Esophagus muscularis mucosa (tissue), 4 donors: Measurements from ENCODE around the gene SH3PXD2A.

ENCODE experiments used
- EP300 ChIP-seq: sonication (generic); formaldehyde crosslinking; IDR thresholded peaks from one replicate; pipeline ENCODE4 v1.6.1; 2017; ENCODE audit warnings: antibody characterized with exemption
- POLR2A ChIP-seq: fragments of 450-650 bp; IDR thresholded peaks from one replicate; pipeline ENCODE4 v1.6.1; 2017; ENCODE audit warnings: antibody characterized with exemption, moderate library complexity, mild to moderate bottlenecking, low read depth
- POLR2AphosphoS5 ChIP-seq, 2 donors: sonication (generic); formaldehyde crosslinking; IDR thresholded peaks; one replicate each; pipeline ENCODE4 v1.6.1; 2017; ENCODE audit warnings: antibody characterized with exemption in 2 of 2
- TF ChIP-seq, protein P1 (sequence below), 3 experiments: fragments of 200-600 bp in 2 of 3; fragments of 450-650 bp in 1 of 3; sonication (generic) in 2 of 3; IDR thresholded peaks; one replicate each; pipeline ENCODE4 v1.5.1; 2017 to 2019; ENCODE audit warnings: antibody characterized with exemption in 3 of 3, mild to moderate bottlenecking in 2 of 3, moderate library complexity in 1 of 3

- TF ChIP-seq, protein P1, sequence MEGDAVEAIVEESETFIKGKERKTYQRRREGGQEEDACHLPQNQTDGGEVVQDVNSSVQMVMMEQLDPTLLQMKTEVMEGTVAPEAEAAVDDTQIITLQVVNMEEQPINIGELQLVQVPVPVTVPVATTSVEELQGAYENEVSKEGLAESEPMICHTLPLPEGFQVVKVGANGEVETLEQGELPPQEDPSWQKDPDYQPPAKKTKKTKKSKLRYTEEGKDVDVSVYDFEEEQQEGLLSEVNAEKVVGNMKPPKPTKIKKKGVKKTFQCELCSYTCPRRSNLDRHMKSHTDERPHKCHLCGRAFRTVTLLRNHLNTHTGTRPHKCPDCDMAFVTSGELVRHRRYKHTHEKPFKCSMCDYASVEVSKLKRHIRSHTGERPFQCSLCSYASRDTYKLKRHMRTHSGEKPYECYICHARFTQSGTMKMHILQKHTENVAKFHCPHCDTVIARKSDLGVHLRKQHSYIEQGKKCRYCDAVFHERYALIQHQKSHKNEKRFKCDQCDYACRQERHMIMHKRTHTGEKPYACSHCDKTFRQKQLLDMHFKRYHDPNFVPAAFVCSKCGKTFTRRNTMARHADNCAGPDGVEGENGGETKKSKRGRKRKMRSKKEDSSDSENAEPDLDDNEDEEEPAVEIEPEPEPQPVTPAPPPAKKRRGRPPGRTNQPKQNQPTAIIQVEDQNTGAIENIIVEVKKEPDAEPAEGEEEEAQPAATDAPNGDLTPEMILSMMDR (IDR thresholded peaks at IDR 0.05) = no peak
- TF ChIP-seq POLR2AphosphoS5 (IDR thresholded peaks at IDR 0.05) (no peak), EP300 (no peak), POLR2A (no peak)
Measured at GRCh38 chr10:103600956-103601569, 254.3 kb downstream of the SH3PXD2A start.
